Cortex of kidney (tissue), 1 donor: ENCODE results near the gene ALDH1A3.

Experiments
- DNase-seq: peaks from one replicate; lab custom pipeline; 2025; lab: John Stamatoyannopoulos, UW

The ALDH1A3 gene

GRCh38 chr15:100958326-100959065 is 78.9 kb downstream of the ALDH1A3 start:
- DNase-seq, result no peak

GRCh38 chr15:100959066-100960050 is 79.7 kb downstream of the ALDH1A3 start:
- DNase-seq, result no peak
